Amniotic epithelial cell (primary cell): Measurements from ENCODE around the gene NOL9.
"Not testable (repeated sequence)": the region's sequence is repeated elsewhere in the genome, so short reads cannot be mapped to it uniquely, and the experiment has no call there.

Experiments
- DNase-seq: peaks from one replicate; pipeline ENCODE4 v3.0.0-alpha.2; 2010; ENCODE audit warnings: low read depth

The NOL9 gene

GRCh38 chr1:6572653-6573383 is 18.5 kb upstream of the NOL9 start:
- no peak for DNase-seq

GRCh38 chr1:6570987-6571386 is 16.7 kb upstream of the NOL9 start:
- no peak for DNase-seq

- DNase-seq: no peak
Observed at GRCh38 chr1:6570100-6570499, 15.8 kb upstream of the NOL9 start.

GRCh38 chr1:6569033-6569432 is 14.7 kb upstream of the NOL9 start:
- DNase-seq: no peak

- no peak for DNase-seq
Observed at GRCh38 chr1:6560267-6560666, 6.0 kb upstream of the NOL9 start.

- DNase-seq: not testable (repeated sequence)
Observed at GRCh38 chr1:6559161-6559560, 4.8 kb upstream of the NOL9 start.

GRCh38 chr1:6557597-6557996 is 3.3 kb upstream of the NOL9 start:
- DNase-seq: no peak

GRCh38 chr1:6554907-6555778 is 830 bp upstream of the NOL9 start, which contains the start of gene TAS1R1:
Gene TAS1R1, plus strand, starts transcription at chr1:6555307. Its CDS starts 67 bp downstream, at chr1:6555374.
- no peak for DNase-seq

GRCh38 chr1:6547301-6547700 is 7.0 kb downstream of the NOL9 start:
- no peak for DNase-seq

GRCh38 chr1:6546326-6546725 is 8.0 kb downstream of the NOL9 start:
- no peak for DNase-seq

- no peak for DNase-seq
Observed at GRCh38 chr1:6545276-6546112, 8.8 kb downstream of the NOL9 start.

GRCh38 chr1:6544831-6545230 is 9.5 kb downstream of the NOL9 start:
- DNase-seq: no peak

- DNase-seq: peak; percentile 32
Observed at GRCh38 chr1:6538956-6539355, 15.4 kb downstream of the NOL9 start.

GRCh38 chr1:6536291-6536690 is 18.0 kb downstream of the NOL9 start:
- no peak for DNase-seq

- DNase-seq: no peak
Observed at GRCh38 chr1:6535214-6535613, 19.1 kb downstream of the NOL9 start.

GRCh38 chr1:6534248-6534822 is 20.0 kb downstream of the NOL9 start:
- no peak for DNase-seq

- DNase-seq: no peak
Observed at GRCh38 chr1:6531996-6532395, 22.3 kb downstream of the NOL9 start.

GRCh38 chr1:6530504-6531160 is 23.7 kb downstream of the NOL9 start:
- no peak for DNase-seq

- DNase-seq: no peak
Observed at GRCh38 chr1:6528492-6528891, 25.8 kb downstream of the NOL9 start.

GRCh38 chr1:6526316-6526715 is 28.0 kb downstream of the NOL9 start:
- DNase-seq: no peak

GRCh38 chr1:6523566-6523965 is 30.7 kb downstream of the NOL9 start:
- peak; percentile 49 for DNase-seq
